ENCODE measurements around the gene CHMP1B. TPM values are rescaled to one million over a fixed set of nuclear protein-coding genes. Genes with fewer than 3 reads are reported as not detected.

CHMP1B gene
- total and polyA plus RNA-seq, 2 donors: 39.1 to 46.0 TPM

Other genes starting within 250 kb of the CHMP1B start
- not detected for gene SLC35G4, start 241.8 kb upstream of the CHMP1B start, total RNA-seq
- not detected for gene SLC35G4, start 241.8 kb upstream of the CHMP1B start, polyA plus RNA-seq
- 6.1 TPM for gene GNAL, start 162.1 kb upstream of the CHMP1B start, total RNA-seq
- gene GNAL, start 162.1 kb upstream of the CHMP1B start, polyA plus RNA-seq: 19.7 TPM
- 25.4 TPM for gene MPPE1, start 56.9 kb downstream of the CHMP1B start, total RNA-seq
- 31.7 TPM for gene MPPE1, start 56.9 kb downstream of the CHMP1B start, polyA plus RNA-seq
- 38.2 TPM for gene IMPA2, start 130.1 kb downstream of the CHMP1B start, total RNA-seq
- gene IMPA2, start 130.1 kb downstream of the CHMP1B start, polyA plus RNA-seq: 111 TPM
- gene ANKRD62, start 242.4 kb downstream of the CHMP1B start, total RNA-seq: 0.11 TPM
- gene ANKRD62, start 242.4 kb downstream of the CHMP1B start, polyA plus RNA-seq: not detected

Measured in urinary bladder (tissue), 2 donors.